ENCODE measurements around the gene ANKRD6.

Gene ANKRD6

DNA sequence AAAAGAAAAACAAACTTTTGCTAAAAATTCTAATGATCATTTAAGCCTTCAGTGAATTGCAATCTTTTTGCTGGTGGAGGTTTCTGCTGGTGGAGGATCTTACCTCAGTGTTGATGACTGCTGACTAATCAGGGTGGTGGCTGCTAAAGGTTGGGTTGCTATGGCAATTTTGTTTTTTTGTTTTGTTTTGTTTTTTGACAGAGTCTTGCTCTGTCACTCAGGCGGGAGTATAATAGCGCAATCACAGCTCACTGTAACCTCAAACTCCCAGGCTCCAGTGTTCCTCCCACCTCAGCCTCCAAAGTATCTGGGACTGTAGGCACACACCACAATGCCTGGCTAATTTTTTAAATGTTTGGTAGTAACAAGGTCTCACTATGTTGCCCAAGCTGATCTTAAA is 94.7 kb downstream of the ANKRD6 start:
- H3K27ac ChIP-seq: no peak overlapping the region
- TF ChIP-seq, protein P1, sequence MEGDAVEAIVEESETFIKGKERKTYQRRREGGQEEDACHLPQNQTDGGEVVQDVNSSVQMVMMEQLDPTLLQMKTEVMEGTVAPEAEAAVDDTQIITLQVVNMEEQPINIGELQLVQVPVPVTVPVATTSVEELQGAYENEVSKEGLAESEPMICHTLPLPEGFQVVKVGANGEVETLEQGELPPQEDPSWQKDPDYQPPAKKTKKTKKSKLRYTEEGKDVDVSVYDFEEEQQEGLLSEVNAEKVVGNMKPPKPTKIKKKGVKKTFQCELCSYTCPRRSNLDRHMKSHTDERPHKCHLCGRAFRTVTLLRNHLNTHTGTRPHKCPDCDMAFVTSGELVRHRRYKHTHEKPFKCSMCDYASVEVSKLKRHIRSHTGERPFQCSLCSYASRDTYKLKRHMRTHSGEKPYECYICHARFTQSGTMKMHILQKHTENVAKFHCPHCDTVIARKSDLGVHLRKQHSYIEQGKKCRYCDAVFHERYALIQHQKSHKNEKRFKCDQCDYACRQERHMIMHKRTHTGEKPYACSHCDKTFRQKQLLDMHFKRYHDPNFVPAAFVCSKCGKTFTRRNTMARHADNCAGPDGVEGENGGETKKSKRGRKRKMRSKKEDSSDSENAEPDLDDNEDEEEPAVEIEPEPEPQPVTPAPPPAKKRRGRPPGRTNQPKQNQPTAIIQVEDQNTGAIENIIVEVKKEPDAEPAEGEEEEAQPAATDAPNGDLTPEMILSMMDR (conservative IDR thresholded peaks at IDR 0.05): no peak

DNA sequence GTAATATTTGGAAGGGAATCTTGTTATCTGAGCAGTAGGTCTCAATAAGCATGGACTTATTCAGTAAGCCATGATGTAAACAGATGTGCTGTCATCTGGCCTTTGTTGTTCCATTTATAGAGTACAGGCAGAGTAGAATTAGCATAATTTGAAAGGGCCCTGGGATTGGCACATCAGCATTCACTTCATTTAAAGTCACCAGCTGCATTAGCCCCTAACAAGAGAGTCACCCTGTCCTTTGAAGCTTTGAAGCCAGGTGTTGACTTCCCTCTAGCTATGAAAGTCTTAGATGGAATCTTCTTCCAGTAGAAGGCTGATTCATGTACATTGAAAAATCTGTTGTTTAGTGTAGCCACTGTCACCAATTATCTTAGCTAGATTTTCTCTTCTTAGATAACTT is 95.9 kb downstream of the ANKRD6 start:
- TF ChIP-seq, protein P1 (conservative IDR thresholded peaks at IDR 0.05): no peak
- no peak overlapping the region for H3K27ac ChIP-seq

DNA sequence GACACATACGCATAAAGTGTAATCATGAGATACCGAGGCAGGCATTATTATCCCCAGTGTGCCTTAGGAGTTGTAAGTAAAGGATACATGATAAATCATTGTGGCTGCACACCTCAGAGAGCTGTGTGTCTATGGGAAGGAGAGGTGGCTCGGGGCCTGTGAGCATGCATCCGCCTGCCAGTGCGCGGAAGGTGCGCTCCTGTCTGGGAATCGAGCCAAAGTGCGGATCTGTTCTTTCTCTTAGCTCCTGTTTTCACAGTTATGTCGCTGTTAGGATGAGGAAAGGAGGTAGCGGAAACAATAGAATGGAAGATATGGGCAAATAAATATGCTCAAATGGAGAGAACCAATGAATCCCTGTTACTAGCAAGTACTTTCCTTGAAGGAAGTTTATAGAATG is 98.0 kb downstream of the ANKRD6 start:
- TF ChIP-seq, protein P1 (conservative IDR thresholded peaks at IDR 0.05): no peak
- no peak overlapping the region for H3K27ac ChIP-seq

DNA sequence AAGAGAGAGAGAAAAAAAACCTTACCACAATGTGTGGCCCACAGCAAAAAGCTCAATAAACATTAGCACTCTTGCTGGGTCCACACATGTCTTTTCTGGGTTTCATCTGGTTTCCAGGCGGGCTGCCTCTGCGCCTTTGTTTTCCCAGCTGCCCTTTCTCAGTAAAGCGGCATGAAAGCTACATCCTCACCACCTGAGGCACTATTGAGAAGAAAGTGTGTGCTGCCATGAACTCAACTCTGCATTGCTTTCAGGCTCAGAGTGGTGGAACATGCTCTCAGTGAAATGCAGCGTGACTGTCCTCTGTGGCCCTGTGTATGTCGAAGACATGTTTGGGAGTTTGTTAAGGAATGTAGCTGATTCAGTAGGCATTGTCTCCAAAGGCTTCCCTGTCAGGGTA is 103.3 kb downstream of the ANKRD6 start:
- H3K27ac ChIP-seq: no peak overlapping the region
- TF ChIP-seq, protein P1 (conservative IDR thresholded peaks at IDR 0.05): no peak

DNA sequence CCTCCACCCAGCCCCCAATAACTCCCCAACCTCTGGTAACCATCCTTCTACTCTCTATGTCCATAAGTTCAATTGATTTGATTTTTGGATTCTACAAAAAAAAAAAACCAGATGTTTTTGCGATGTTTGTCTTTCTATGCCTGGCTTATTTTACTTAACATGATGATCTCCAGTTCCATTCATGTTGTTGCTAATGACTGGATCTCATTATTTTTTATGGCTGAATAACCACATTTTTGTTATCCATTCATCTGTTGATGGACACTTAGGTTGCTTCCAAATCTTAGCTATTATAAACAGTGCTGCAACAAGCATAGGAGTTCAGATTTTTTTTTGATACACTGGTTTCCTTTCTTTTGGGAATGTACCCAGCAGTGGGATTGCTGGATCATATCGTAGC is 106.8 kb downstream of the ANKRD6 start:
- H3K27ac ChIP-seq: no peak overlapping the region
- TF ChIP-seq, protein P1 (conservative IDR thresholded peaks at IDR 0.05): no peak

DNA sequence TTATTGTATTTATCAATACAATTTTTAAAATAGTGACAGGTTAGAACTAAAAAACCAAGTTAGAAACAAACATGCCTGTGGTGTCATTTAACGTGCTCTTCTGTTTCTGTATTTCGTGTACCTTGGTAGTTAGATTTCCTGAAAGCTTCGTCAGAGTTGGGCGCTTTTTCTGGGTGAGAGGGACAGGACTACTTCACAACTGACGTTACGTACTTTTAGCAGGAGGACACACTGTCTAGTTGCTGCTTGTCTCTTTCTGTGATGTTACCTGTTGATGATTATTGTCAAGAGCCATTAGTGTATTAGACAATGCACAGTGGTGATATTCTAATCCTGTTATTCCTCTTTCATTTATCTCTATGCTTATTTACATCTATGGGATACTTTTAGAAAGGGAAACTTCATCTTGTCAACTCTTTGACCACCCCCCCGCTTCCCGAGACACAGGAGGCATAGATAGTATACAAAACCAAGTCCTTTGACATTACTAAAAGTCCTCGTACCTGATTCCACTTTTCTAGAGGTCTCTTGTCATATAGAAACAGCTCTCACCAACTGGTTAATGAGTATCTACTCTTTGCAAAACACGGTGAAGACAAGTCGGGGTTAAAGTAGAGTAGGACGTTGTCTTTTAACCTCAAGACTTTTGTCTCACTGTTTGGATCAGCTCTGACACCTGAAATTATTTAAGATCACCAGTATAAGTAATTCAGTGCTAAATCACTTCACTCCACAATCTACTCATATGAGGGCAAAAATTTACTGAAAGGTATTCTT is 109.3 kb downstream of the ANKRD6 start:
- TF ChIP-seq, protein P1 (conservative IDR thresholded peaks at IDR 0.05): no peak
- H3K27ac ChIP-seq: no peak overlapping the region

DNA sequence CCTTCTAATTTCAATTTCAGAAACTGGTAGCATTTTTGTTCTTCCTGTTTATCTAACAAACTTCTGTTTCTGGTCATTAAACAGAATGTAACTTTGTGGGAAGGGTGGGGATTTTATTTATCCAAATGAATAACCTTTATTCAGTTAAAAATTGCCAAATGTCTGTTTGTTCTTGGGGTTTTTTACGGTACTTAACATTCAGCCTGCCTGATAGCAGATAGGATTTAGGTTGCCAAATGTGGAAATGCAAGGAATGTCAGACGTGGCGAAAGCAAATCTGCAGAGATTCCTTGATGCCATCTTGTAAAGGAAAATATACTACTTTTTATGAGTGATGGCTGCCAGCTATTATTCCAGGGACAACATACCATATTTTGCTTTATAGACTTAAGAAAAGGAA is 109.9 kb downstream of the ANKRD6 start:
- TF ChIP-seq, protein P1 (conservative IDR thresholded peaks at IDR 0.05): no peak
- no peak overlapping the region for H3K27ac ChIP-seq
